ENCODE data around the gene PPTC7.
"Not testable (repeated sequence)": the region's sequence is repeated elsewhere in the genome, so short reads cannot be mapped to it uniquely, and the experiment has no call there.

DNA sequence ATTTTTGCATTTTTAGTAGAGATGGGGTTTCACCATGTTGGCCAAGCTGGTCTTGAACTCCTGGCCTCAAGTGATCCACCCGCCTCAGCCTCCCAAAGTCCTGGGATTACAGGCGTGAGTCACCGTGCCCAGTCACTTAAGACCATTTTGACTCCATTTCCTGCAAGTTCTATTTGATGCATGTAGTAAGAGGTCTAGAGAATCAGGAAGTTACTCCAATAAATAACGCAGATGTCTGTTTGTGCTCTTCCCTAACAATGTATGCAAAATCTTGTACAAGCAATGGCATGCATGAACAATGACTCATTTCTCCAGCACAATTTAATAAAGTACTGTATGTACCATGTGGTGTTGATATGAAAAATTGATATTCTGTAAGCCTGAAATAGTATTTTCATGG lies 37.9 kb downstream of the PPTC7 start:
- TF ChIP-seq, protein P1, sequence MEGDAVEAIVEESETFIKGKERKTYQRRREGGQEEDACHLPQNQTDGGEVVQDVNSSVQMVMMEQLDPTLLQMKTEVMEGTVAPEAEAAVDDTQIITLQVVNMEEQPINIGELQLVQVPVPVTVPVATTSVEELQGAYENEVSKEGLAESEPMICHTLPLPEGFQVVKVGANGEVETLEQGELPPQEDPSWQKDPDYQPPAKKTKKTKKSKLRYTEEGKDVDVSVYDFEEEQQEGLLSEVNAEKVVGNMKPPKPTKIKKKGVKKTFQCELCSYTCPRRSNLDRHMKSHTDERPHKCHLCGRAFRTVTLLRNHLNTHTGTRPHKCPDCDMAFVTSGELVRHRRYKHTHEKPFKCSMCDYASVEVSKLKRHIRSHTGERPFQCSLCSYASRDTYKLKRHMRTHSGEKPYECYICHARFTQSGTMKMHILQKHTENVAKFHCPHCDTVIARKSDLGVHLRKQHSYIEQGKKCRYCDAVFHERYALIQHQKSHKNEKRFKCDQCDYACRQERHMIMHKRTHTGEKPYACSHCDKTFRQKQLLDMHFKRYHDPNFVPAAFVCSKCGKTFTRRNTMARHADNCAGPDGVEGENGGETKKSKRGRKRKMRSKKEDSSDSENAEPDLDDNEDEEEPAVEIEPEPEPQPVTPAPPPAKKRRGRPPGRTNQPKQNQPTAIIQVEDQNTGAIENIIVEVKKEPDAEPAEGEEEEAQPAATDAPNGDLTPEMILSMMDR (IDR thresholded peaks at IDR 0.05; ENCODE audit: borderline replicate concordance, extremely low read depth, low read length, poor library complexity, severe bottlenecking) = not testable (repeated sequence)
- not testable (repeated sequence) for TF ChIP-seq EZH2 (IDR thresholded peaks at IDR 0.05; ENCODE audit: borderline replicate concordance, low read depth, low read length, severe bottlenecking)
